T-helper 17 cell (primary cell): ENCODE measurements around the gene PTGES. TPM values are rescaled to one million over a fixed set of nuclear protein-coding genes. Genes with fewer than 3 reads are reported as not detected.
"Not testable (repeated sequence)": the region's sequence is repeated elsewhere in the genome, so short reads cannot be mapped to it uniquely, and the experiment has no call there.

Source experiments
- ATAC-seq: fragments of 150-1000 bp; cut with Tn5 transposase; 2 replicates; pipeline ENCODE4 v1.10.0; 2021; ENCODE audit warnings: mild to moderate bottlenecking, moderate library complexity
- DNase-seq, 3 donors: peaks; one replicate each; pipeline versions ENCODE4 v3.0.0 to v3.0.0-alpha.2; 2020 to 2021
- H3K9me3 ChIP-seq: one replicate; pipeline ENCODE4 v1.7.0; 2013; ENCODE audit warnings: low read length, mild to moderate bottlenecking; ENCODE audit not compliant: control insufficient read depth, poor library complexity, severe bottlenecking
- H3K27ac Mint-ChIP-seq: one replicate; pipeline ENCODE4 v1.8.0; 2022; ENCODE audit warnings: mild to moderate bottlenecking, moderate library complexity, mixed read lengths
- H3K27me3 Mint-ChIP-seq: one replicate; pipeline ENCODE4 v1.8.0; 2022; ENCODE audit warnings: mixed read lengths
- H3K36me3 Mint-ChIP-seq: one replicate; pipeline ENCODE4 v1.8.0; 2022; ENCODE audit warnings: low read depth, mixed read lengths
- H3K4me1 Mint-ChIP-seq: one replicate; pipeline ENCODE4 v1.8.0; 2022; ENCODE audit warnings: mild to moderate bottlenecking, mixed read lengths
- H3K4me3 Mint-ChIP-seq: one replicate; pipeline ENCODE4 v1.8.0; 2022; ENCODE audit warnings: mild to moderate bottlenecking, moderate library complexity, mixed read lengths
- total RNA-seq, 4 donors: library from RNA in 2 of 4; stranded (reverse) in 2 of 4; gene quantifications; one replicate each; pipeline ENCODE4 v1.2.3 and lab custom pipeline; 2022 to 2026

Gene PTGES
- under 1 TPM in 1 of 2 donors, not detected in 1; 0.15 TPM for total RNA-seq
- total RNA-seq (lab: John Stamatoyannopoulos, UW), result 0.08 to 0.12 reads per million in 2 donors

GRCh38 chr9:129752900-129753729 is at the start of gene PTGES:
Gene PTGES (minus strand): TSS chr9:129753042. CDS start chr9:129753012, 30 bp downstream.
- Mint-ChIP-seq H3K4me1 (peaks cover 12% of the 10 kb centered on the region), H3K4me3 (peak within 1 kb of the TSS; percentile 75), H3K36me3 (peaks cover 1% of the 10 kb centered on the region), H3K27me3 (peaks cover 29% of the 10 kb centered on the region), H3K27ac (peak within 1 kb of the TSS; percentile 49)
- H3K9me3 ChIP-seq, result no peaks in the 10 kb centered on the region
- peak in 1 of 3 donors; percentile 36 for DNase-seq
- ATAC-seq, result peak; percentile 89

- H3K9me3 ChIP-seq, result no peaks in the 10 kb centered on the region
- no peaks in the 10 kb centered on the region for H3K36me3 Mint-ChIP-seq
- H3K27ac Mint-ChIP-seq, result peak overlapping the region; percentile 60
- no peak for DNase-seq
- no peaks in the 10 kb centered on the region for H3K27me3 Mint-ChIP-seq
- H3K4me3 Mint-ChIP-seq, result peak overlapping the region; percentile 76
- no peak for ATAC-seq
- peaks cover 16% of the 10 kb centered on the region for H3K4me1 Mint-ChIP-seq
Measured at GRCh38 chr9:129801504-129801903, 48.7 kb upstream of the PTGES start.

- no peak for ATAC-seq
- Mint-ChIP-seq H3K27ac (no peak overlapping the region), H3K4me1 (peaks cover 2% of the 10 kb centered on the region), H3K27me3 (no peaks in the 10 kb centered on the region), H3K36me3 (no peaks in the 10 kb centered on the region), H3K4me3 (no peak overlapping the region)
- H3K9me3 ChIP-seq, result no peaks in the 10 kb centered on the region
- no peak for DNase-seq
Measured at GRCh38 chr9:129798973-129799372, 46.1 kb upstream of the PTGES start.

- not testable (repeated sequence) for DNase-seq, H3K27me3 Mint-ChIP-seq, ATAC-seq, H3K9me3 ChIP-seq, H3K36me3 Mint-ChIP-seq, H3K4me1 Mint-ChIP-seq, H3K4me3 Mint-ChIP-seq, H3K27ac Mint-ChIP-seq
Measured at GRCh38 chr9:129796029-129796428, 43.2 kb upstream of the PTGES start.

- Mint-ChIP-seq H3K4me1 (peaks cover 5% of the 10 kb centered on the region), H3K4me3 (no peak overlapping the region), H3K36me3 (no peaks in the 10 kb centered on the region), H3K27me3 (no peaks in the 10 kb centered on the region), H3K27ac (no peak overlapping the region)
- ATAC-seq (no peak), DNase-seq (no peak)
- H3K9me3 ChIP-seq, result no peaks in the 10 kb centered on the region
Measured at GRCh38 chr9:129794549-129794948, 41.7 kb upstream of the PTGES start.

- Mint-ChIP-seq H3K36me3 (peaks cover 2% of the 10 kb centered on the region), H3K27ac (no peak overlapping the region), H3K4me3 (no peak overlapping the region), H3K4me1 (peaks cover 9% of the 10 kb centered on the region), H3K27me3 (peaks cover 21% of the 10 kb centered on the region)
- ATAC-seq (no peak), DNase-seq (no peak)
- H3K9me3 ChIP-seq, result no peaks in the 10 kb centered on the region
Measured at GRCh38 chr9:129786481-129786880, 33.6 kb upstream of the PTGES start.

GRCh38 chr9:129785866-129786265 is 33.0 kb upstream of the PTGES start:
- H3K27ac Mint-ChIP-seq, result no peak overlapping the region

GRCh38 chr9:129784970-129785369 is 32.1 kb upstream of the PTGES start:
- H3K9me3 ChIP-seq, H3K4me1 Mint-ChIP-seq, ATAC-seq, DNase-seq, H3K36me3 Mint-ChIP-seq, H3K4me3 Mint-ChIP-seq, H3K27ac Mint-ChIP-seq: not testable (repeated sequence)
- H3K27me3 Mint-ChIP-seq, result peaks cover 29% of the 10 kb centered on the region

More at GRCh38 chr9:129785866-129786265, 33.0 kb upstream of the PTGES start:
- Mint-ChIP-seq H3K36me3 (peaks cover 2% of the 10 kb centered on the region), H3K4me3 (no peak overlapping the region), H3K4me1 (peaks cover 9% of the 10 kb centered on the region), H3K27me3 (peaks cover 22% of the 10 kb centered on the region)
- no peak for DNase-seq
- H3K9me3 ChIP-seq, result no peaks in the 10 kb centered on the region
- ATAC-seq, result no peak

- H3K4me1 Mint-ChIP-seq, result peaks cover 6% of the 10 kb centered on the region
- H3K27me3 Mint-ChIP-seq, result peaks cover 29% of the 10 kb centered on the region
- H3K27ac Mint-ChIP-seq, result no peak overlapping the region
- ATAC-seq, result peak; percentile 100
- peaks cover 2% of the 10 kb centered on the region for H3K36me3 Mint-ChIP-seq
- peak overlapping the region; percentile 55 for H3K4me3 Mint-ChIP-seq
- H3K9me3 ChIP-seq, result no peaks in the 10 kb centered on the region
- peak; percentile 31 to 73 (median 45) for DNase-seq
Measured at GRCh38 chr9:129783516-129784361, 30.9 kb upstream of the PTGES start.

- peaks cover 2% of the 10 kb centered on the region for H3K36me3 Mint-ChIP-seq
Measured at GRCh38 chr9:129781981-129782380, 29.1 kb upstream of the PTGES start.

GRCh38 chr9:129781131-129781530 is 28.3 kb upstream of the PTGES start:
- DNase-seq, result no peak
- H3K36me3 Mint-ChIP-seq, result no peaks in the 10 kb centered on the region
- peaks cover 31% of the 10 kb centered on the region for H3K27me3 Mint-ChIP-seq
- H3K4me1 Mint-ChIP-seq, result peaks cover 14% of the 10 kb centered on the region
- H3K4me3 Mint-ChIP-seq, result no peak overlapping the region
- no peak for ATAC-seq
- H3K9me3 ChIP-seq, result no peaks in the 10 kb centered on the region
- no peak overlapping the region for H3K27ac Mint-ChIP-seq

More at GRCh38 chr9:129781981-129782380, 29.1 kb upstream of the PTGES start:
- H3K9me3 ChIP-seq, result no peaks in the 10 kb centered on the region
- ATAC-seq (no peak), DNase-seq (no peak)
- H3K4me3 Mint-ChIP-seq, result no peak overlapping the region
- no peak overlapping the region for H3K27ac Mint-ChIP-seq
- H3K4me1 Mint-ChIP-seq, result peaks cover 14% of the 10 kb centered on the region
- peaks cover 34% of the 10 kb centered on the region for H3K27me3 Mint-ChIP-seq

- Mint-ChIP-seq H3K4me1 (peaks cover 14% of the 10 kb centered on the region), H3K27ac (no peak overlapping the region), H3K4me3 (no peak overlapping the region), H3K36me3 (no peaks in the 10 kb centered on the region), H3K27me3 (peaks cover 30% of the 10 kb centered on the region)
- DNase-seq (no peak), ATAC-seq (no peak)
- no peaks in the 10 kb centered on the region for H3K9me3 ChIP-seq
Measured at GRCh38 chr9:129779560-129780190, 26.8 kb upstream of the PTGES start.

GRCh38 chr9:129778469-129778868 is 25.6 kb upstream of the PTGES start:
- no peak overlapping the region for H3K27ac Mint-ChIP-seq
- H3K27me3 Mint-ChIP-seq, result peaks cover 40% of the 10 kb centered on the region
- H3K36me3 Mint-ChIP-seq, result peaks cover 3% of the 10 kb centered on the region
- no peak overlapping the region for H3K4me3 Mint-ChIP-seq
- ATAC-seq (no peak), DNase-seq (no peak)
- H3K4me1 Mint-ChIP-seq, result peaks cover 13% of the 10 kb centered on the region
- no peaks in the 10 kb centered on the region for H3K9me3 ChIP-seq
